K562 (cell line): ENCODE data around the gene PRODH2.

Experiments used
- EZH2 ChIP-seq: IDR thresholded peaks from 2 replicates; pipeline ENCODE4 v1.6.1; 2012; ENCODE audit warnings: low read depth, mild to moderate bottlenecking, inconsistent platforms, low read length, borderline replicate concordance
- HDAC1 ChIP-seq, 2 experiments: fragments of 450-650 bp; IDR thresholded peaks; 2 replicates each; pipeline ENCODE4 v1.6.1; 2016 to 2017; ENCODE audit warnings: inconsistent platforms in 1 of 2, mild to moderate bottlenecking in 1 of 2, moderate library complexity in 1 of 2
- SMAD3 ChIP-seq: fragments of 450-650 bp; formaldehyde crosslinking; conservative IDR thresholded peaks from 2 replicates; pipeline ENCODE4 v1.4.0; 2020; ENCODE audit warnings: mild to moderate bottlenecking
- SMC3 ChIP-seq: conservative IDR thresholded peaks from 2 replicates; pipeline ENCODE4 v1.6.1; 2011; ENCODE audit warnings: low read depth, low read length, improper control_type of control experiment; ENCODE audit not compliant: insufficient read depth
- TEAD4 ChIP-seq, 2 experiments: sonication (generic) in 1 of 2; formaldehyde crosslinking in 1 of 2; IDR thresholded peaks; 2 replicates each; pipeline versions ENCODE4 v1.6.1 to v1.8.0; 2012 to 2022; ENCODE audit warnings: borderline replicate concordance in 1 of 2, inconsistent platforms in 1 of 2, low read length in 1 of 2, mild to moderate bottlenecking in 1 of 2, missing genetic modification reagents in 1 of 2
- VEZF1 ChIP-seq: fragments of 200-800 bp; sonication (Bioruptor generic); IDR thresholded peaks from 2 replicates; pipeline ENCODE4 v1.6.1; 2017; ENCODE audit warnings: missing genetic modification characterization, missing compliant biosample characterization
- ZNF707 ChIP-seq: fragments of 250-450 bp; sonication (Bioruptor Pico); conservative IDR thresholded peaks from 2 replicates; pipeline ENCODE4 v1.8.0; 2022; ENCODE audit warnings: inconsistent platforms, mild to moderate bottlenecking, moderate library complexity
- TF ChIP-seq, protein P1 (sequence below), 3 experiments: fragments of 200-800 bp in 1 of 3; sonication (Bioruptor generic) in 1 of 3; sonication (generic) in 1 of 3; formaldehyde crosslinking in 1 of 3; IDR thresholded peaks; 2 replicates each; pipeline versions ENCODE4 v1.6.1 to v1.8.0; 2016 to 2022; ENCODE audit warnings: mild to moderate bottlenecking in 2 of 3, missing compliant biosample characterization in 2 of 3, missing genetic modification characterization in 2 of 3, missing genetic modification reagents in 1 of 3

DNA sequence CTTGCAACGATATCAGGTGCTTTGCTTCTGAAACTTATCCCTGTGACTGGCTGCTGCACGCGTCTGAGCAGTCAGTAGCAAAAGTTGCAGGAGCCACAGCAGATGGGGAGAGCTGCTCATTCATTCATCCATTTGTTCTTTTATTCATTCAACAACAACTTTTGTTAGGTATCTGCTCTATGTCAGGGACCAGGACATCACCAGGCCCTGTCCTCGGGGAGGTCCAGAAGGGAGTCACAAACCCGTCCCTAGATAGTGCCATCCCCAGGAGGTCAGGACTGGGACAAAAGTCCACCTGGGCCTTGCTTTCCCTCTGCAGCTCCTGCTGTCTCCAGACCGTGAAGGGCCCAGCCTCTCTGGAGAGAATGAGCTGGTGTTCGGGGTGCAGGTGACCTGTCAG, 34.7 kb downstream of the PRODH2 start:
- TF ChIP-seq ZNF707 (CRISPR knock-in tag) (no peak), TEAD4 (IDR thresholded peaks at IDR 0.05; ENCODE audit: low read length) (no peak), TEAD4 (CRISPR knock-in tag; IDR thresholded peaks at IDR 0.05; ENCODE audit: borderline replicate concordance) (no peak), EZH2 (no peak), SMC3 (no peak), SMAD3 (no peak), HDAC1 (IDR thresholded peaks at IDR 0.05) (no peak), VEZF1 (no peak)
- TF ChIP-seq, protein P1, sequence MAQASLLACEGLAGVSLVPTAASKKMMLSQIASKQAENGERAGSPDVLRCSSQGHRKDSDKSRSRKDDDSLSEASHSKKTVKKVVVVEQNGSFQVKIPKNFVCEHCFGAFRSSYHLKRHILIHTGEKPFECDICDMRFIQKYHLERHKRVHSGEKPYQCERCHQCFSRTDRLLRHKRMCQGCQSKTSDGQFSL (CRISPR knock-in tag; IDR thresholded peaks at IDR 0.05) = no peak
- TF ChIP-seq, protein P1 (tag; IDR thresholded peaks at IDR 0.05) = no peak
